Measurements from ENCODE around the gene MAP3K5. TPM values are rescaled to one million over a fixed set of nuclear protein-coding genes. Genes with fewer than 3 reads are reported as not detected.

The MAP3K5 gene
- total and polyA plus RNA-seq, 2 of the 8 experiments (the other 6 are each of a cell fraction or from before 2014, with no cell fraction given) = 0.63 to 2.6 TPM

- Histone ChIP-seq H2BK12ac (ENCODE audit: low read depth, low read length) (no peak overlapping the region), H3K4me3 (ENCODE audit: extremely low read depth in 1 of 4, insufficient read depth in 2 of 4, low read depth in 3 of 4, low read length in 4 of 4) (no peak overlapping the region), H2AK5ac (ENCODE audit: low read depth, low read length) (no peak overlapping the region), H3K27me3 (replicated peaks in 1 of 4; ENCODE audit: control insufficient read depth in 3 of 4, extremely low read depth in 1 of 4, insufficient read depth in 3 of 4, low read length in 3 of 4) (no peaks in the 10 kb centered on the region), H4K20me1 (replicated peaks in 1 of 2; ENCODE audit: control insufficient read depth in 1 of 2, insufficient read depth in 2 of 2, low read length in 2 of 2) (no peaks in the 10 kb centered on the region), H3K9me3 (ENCODE audit: insufficient read depth in 2 of 2, low read depth in 1 of 2, low read length in 1 of 2) (no peaks in the 10 kb centered on the region), H3K36me3 (ENCODE audit: control insufficient read depth in 2 of 4, insufficient read depth in 4 of 4, low read length in 3 of 4) (no peaks in the 10 kb centered on the region), H4K5ac (ENCODE audit: insufficient read length, low read depth, low read length) (no peak overlapping the region), H4K8ac (ENCODE audit: extremely low read depth, insufficient read depth, low read length) (no peak overlapping the region), H3K56ac (replicated peaks; ENCODE audit: insufficient read length, low read depth, low read length) (no peak overlapping the region), H2AFZ (ENCODE audit: low read length) (no peak overlapping the region), H4K91ac (replicated peaks; ENCODE audit: insufficient read length, low read length) (no peak overlapping the region), H3K4me2 (ENCODE audit: insufficient read depth in 1 of 2, low read depth in 2 of 2, low read length in 2 of 2) (no peak overlapping the region), H3K23ac (ENCODE audit: insufficient read length) (no peak overlapping the region), H3K27ac (ENCODE audit: low read depth, low read length) (no peak overlapping the region), H2BK120ac (replicated peaks; ENCODE audit: low read depth, low read length) (no peak overlapping the region), H3K9ac (replicated peaks in 1 of 4; ENCODE audit: extremely low read depth in 1 of 4, low read depth in 3 of 4, low read length in 3 of 4) (no peak overlapping the region), H3K18ac (ENCODE audit: extremely low read depth, low read length) (no peak overlapping the region), H2BK5ac (ENCODE audit: low read depth, low read length) (no peak overlapping the region), H3K14ac (ENCODE audit: insufficient read length) (no peak overlapping the region), H3K79me1 (ENCODE audit: low read depth, low read length) (no peaks in the 10 kb centered on the region), H3K23me2 (ENCODE audit: low read depth, low read length) (no peaks in the 10 kb centered on the region), H2BK20ac (ENCODE audit: low read length) (no peak overlapping the region), H3K4ac (replicated peaks; ENCODE audit: insufficient read length, low read depth, low read length) (no peak overlapping the region), H2BK15ac (ENCODE audit: low read length) (no peak overlapping the region), H3K79me2 (ENCODE audit: control insufficient read depth in 1 of 2, insufficient read depth in 2 of 2, low read length in 2 of 2) (no peaks in the 10 kb centered on the region), H3K4me1 (replicated peaks in 1 of 4; ENCODE audit: control insufficient read depth in 3 of 4, insufficient read depth in 4 of 4, low read length in 3 of 4) (peaks cover 0 to 3% (median 1%) of the 10 kb centered on the region in 4 experiments; a peak in 1 of 7 replicates)
- ChIA-PET CTCF (ENCODE audit: partially characterized antibody) (interaction anchor here (1.0 to 6.0 kb wide), 4 partner anchors 9 to 143 kb away, joined by 3 to 99 read pairs (median 3); partner anchors contain the start of gene MAP3K5), POLR2A (ENCODE audit: partially characterized antibody) (no interaction called here)
- FAIRE-seq (no peak), DNase-seq (ENCODE audit: low read depth in 1 of 2, low spot score in 2 of 2) (no peak)
- 89% methylated on average over 9 of the region's 9 CpGs; no CpG with 5 or more reads in 1 of the 2 experiments for WGBS, 2 experiments (ENCODE audit: extremely low coverage in 1 of 2, insufficient coverage in 1 of 2, insufficient read length in 1 of 2, insufficient replicate concordance in 2 of 2, low coverage in 1 of 2, low lambda C conversion rate in 2 of 2, missing lambda C conversion rate in 1 of 2)
- TF ChIP-seq ZNF274 (IDR thresholded peaks at IDR 0.05; ENCODE audit: borderline replicate concordance, extremely low read depth, low read length) (no peak), EP300 (IDR thresholded peaks at IDR 0.05; ENCODE audit: borderline replicate concordance in 1 of 2, low read depth in 2 of 2, low read length in 2 of 2) (no peak)
Observed at GRCh38 chr6:136647363-136647852, 144.9 kb downstream of the MAP3K5 start.

Measured in H1 (cell line).